ENCODE results near the gene PRR12. TPM values are rescaled to one million over a fixed set of nuclear protein-coding genes. Genes with fewer than 3 reads are reported as not detected.
A peak's percentile ranks its signal among the peaks of the same experiment; 100 is the strongest.

PRR12 gene
- total and polyA plus RNA-seq, 9 of the 15 experiments (the other 6 are each of a cell fraction or from before 2014, with no cell fraction given) = 0.01 to 21.1 (median 0.98) TPM

DNA sequence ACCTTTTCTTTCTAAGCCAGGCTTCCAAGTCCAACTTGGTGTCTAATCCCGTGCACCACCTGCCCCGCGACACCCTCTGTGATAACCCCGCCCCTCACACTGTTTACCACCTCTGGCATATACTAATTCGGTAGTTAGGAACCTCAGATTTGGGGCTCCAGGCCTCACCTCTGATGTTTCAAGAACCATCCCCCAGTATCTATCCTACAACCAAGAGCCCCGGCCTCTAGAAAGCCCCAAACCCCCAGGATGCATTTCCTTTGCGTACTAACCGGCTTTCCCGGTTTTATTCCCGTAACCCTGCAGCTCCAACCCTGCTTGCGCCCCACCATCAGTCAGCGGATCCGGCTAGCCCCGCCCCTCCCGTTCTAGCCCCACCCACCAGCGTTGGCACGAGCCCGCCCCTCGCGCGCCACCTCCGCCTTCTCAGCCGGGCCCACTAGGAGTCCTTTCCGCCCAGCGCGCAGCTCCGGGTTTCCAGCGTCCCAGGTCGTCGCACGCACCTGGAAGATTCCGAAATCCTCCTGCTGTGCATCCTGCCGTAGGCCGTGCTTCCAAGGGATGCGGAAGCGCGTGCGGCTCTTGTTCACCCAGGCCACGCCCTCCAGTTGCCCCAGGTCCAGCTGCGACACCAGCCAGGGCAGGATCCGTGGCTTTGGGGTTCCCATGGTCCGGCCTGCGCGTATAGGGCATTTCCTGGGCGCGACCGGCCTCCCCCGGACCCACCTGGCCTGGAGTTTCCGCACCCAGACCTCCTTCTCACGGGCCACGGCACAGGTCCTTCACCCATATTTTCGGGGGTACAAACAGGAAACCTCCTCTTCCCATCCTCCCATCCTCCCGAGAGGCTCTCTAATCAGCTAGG is 73.4 kb downstream of the PRR12 start:
- intact Hi-C loops (cut with micrococcal nuclease) (loop anchor here (2.0 kb wide), 1 partner anchor 74 kb away; the partner anchor contains the start of gene PRR12), in situ Hi-C loops (cut with MboI) (no loop called here)
- Histone ChIP-seq H3K9me1 (ENCODE audit: control insufficient read depth, insufficient read depth, low read length) (peaks cover under 1% of the 10 kb centered on the region), H3K4me2 (ENCODE audit: insufficient read depth, low read length) (peak overlapping the region; percentile 99), H3K4me3 (peak overlapping the region; percentile 81), H3K36me3 (ENCODE audit: control insufficient read depth, insufficient read depth, low read length) (peaks cover 59% of the 10 kb centered on the region; the same call in 2 of the 3 replicates), H3K27ac (ENCODE audit: extremely low read depth, low read depth, low read length) (peak overlapping the region; percentile 81), H2AFZ (ENCODE audit: low read depth, low read length) (peak overlapping the region; percentile 61; the same call in 1 of the 2 replicates), H3K9me3 (replicated peaks; ENCODE audit: control insufficient read depth, insufficient read depth, low read depth, low read length) (0 out of 2 replicates have a peak, but pooled peaks cover 2% of the 10 kb centered on the region), H3K4me1 (replicated peaks in 1 of 2; ENCODE audit: control insufficient read depth in 2 of 2, insufficient read depth in 2 of 2, low read length in 2 of 2) (peaks cover 7 to 26% of the 10 kb centered on the region in 2 experiments; a peak in 4 of 5 replicates), H3K27me3 (ENCODE audit: control insufficient read depth in 2 of 2, insufficient read depth in 2 of 2, low read length in 2 of 2) (no peaks in the 10 kb centered on the region), H4K20me1 (replicated peaks; ENCODE audit: control insufficient read depth, insufficient read depth, low read length) (peaks cover 7% of the 10 kb centered on the region; the same call in 1 of the 2 replicates), H3K79me2 (ENCODE audit: control insufficient read depth, insufficient read depth, low read length) (peaks cover 53% of the 10 kb centered on the region), H3K9ac (ENCODE audit: insufficient read depth in 1 of 2, low read depth in 2 of 2, low read length in 2 of 2) (peak overlapping the region; percentile 95 to 98)
- POLR2A ChIA-PET = interaction anchor here (0.6 to 6.1 kb wide), 11 partner anchors 8 to 901 kb away, joined by 3 to 35 read pairs (median 5); partner anchors contain the start of genes PRMT1, PRR12, RPL13A and SCAF1
- ATAC-seq (peak; percentile 77), FAIRE-seq (peak; percentile 66), DNase-seq (ENCODE audit: extremely low read depth in 1 of 4, low spot score in 3 of 4) (peak; percentile 84 to 91 (median 86))
- CTCF ChIA-PET (ENCODE audit: low intra/inter-chr PET ratio) = no interaction called here
- WGBS (ENCODE audit: insufficient coverage, low coverage, missing lambda C conversion rate) = under 1% methylated on average over 46 of the region's 53 CpGs
- no TSS peak for BruUV-seq (replicated peaks)
- TF ChIP-seq, protein P1, sequence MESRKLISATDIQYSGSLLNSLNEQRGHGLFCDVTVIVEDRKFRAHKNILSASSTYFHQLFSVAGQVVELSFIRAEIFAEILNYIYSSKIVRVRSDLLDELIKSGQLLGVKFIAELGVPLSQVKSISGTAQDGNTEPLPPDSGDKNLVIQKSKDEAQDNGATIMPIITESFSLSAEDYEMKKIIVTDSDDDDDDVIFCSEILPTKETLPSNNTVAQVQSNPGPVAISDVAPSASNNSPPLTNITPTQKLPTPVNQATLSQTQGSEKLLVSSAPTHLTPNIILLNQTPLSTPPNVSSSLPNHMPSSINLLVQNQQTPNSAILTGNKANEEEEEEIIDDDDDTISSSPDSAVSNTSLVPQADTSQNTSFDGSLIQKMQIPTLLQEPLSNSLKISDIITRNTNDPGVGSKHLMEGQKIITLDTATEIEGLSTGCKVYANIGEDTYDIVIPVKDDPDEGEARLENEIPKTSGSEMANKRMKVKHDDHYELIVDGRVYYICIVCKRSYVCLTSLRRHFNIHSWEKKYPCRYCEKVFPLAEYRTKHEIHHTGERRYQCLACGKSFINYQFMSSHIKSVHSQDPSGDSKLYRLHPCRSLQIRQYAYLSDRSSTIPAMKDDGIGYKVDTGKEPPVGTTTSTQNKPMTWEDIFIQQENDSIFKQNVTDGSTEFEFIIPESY (CRISPR knock-in tag; IDR thresholded peaks at IDR 0.05) = 0 out of 2 replicates have a peak, but pooled peaks have one; percentile 20
- peak; percentile 69 to 75 for TF ChIP-seq NRF1 (conservative IDR thresholded peaks at IDR 0.05 in 1 of 2, IDR thresholded peaks at IDR 0.05 in 1 of 2)
- TF ChIP-seq, protein P2, sequence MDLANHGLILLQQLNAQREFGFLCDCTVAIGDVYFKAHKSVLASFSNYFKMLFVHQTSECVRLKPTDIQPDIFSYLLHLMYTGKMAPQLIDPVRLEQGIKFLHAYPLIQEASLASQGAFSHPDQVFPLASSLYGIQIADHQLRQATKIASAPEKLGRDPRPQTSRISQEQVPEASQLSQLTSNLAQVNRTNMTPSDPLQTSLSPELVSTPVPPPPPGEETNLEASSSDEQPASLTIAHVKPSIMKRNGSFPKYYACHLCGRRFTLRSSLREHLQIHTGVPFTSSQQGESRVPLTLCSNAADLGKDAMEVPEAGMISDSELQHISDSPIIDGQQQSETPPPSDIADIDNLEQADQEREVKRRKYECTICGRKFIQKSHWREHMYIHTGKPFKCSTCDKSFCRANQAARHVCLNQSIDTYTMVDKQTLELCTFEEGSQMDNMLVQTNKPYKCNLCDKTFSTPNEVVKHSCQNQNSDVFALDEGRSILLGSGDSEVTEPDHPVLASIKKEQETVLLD (IDR thresholded peaks at IDR 0.05) = no peak
- peak; percentile 72 for TF ChIP-seq HMGN3 (IDR thresholded peaks at IDR 0.05; ENCODE audit: borderline replicate concordance, extremely low read depth, insufficient read length, low read depth, low read length)
- TF ChIP-seq, protein P3, sequence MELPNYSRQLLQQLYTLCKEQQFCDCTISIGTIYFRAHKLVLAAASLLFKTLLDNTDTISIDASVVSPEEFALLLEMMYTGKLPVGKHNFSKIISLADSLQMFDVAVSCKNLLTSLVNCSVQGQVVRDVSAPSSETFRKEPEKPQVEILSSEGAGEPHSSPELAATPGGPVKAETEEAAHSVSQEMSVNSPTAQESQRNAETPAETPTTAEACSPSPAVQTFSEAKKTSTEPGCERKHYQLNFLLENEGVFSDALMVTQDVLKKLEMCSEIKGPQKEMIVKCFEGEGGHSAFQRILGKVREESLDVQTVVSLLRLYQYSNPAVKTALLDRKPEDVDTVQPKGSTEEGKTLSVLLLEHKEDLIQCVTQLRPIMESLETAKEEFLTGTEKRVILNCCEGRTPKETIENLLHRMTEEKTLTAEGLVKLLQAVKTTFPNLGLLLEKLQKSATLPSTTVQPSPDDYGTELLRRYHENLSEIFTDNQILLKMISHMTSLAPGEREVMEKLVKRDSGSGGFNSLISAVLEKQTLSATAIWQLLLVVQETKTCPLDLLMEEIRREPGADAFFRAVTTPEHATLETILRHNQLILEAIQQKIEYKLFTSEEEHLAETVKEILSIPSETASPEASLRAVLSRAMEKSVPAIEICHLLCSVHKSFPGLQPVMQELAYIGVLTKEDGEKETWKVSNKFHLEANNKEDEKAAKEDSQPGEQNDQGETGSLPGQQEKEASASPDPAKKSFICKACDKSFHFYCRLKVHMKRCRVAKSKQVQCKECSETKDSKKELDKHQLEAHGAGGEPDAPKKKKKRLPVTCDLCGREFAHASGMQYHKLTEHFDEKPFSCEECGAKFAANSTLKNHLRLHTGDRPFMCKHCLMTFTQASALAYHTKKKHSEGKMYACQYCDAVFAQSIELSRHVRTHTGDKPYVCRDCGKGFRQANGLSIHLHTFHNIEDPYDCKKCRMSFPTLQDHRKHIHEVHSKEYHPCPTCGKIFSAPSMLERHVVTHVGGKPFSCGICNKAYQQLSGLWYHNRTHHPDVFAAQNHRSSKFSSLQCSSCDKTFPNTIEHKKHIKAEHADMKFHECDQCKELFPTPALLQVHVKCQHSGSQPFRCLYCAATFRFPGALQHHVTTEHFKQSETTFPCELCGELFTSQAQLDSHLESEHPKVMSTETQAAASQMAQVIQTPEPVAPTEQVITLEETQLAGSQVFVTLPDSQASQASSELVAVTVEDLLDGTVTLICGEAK (IDR thresholded peaks at IDR 0.05) = 0 out of 2 replicates have a peak, but pooled peaks have one; percentile 25
- TF ChIP-seq, protein P3 (CRISPR knock-in tag; IDR thresholded peaks at IDR 0.05) = no peak

Measured in K562 (cell line).